ENCODE measurements around the gene METTL25B. TPM values are rescaled to one million over a fixed set of nuclear protein-coding genes. Genes with fewer than 3 reads are reported as not detected.

METTL25B gene
- total RNA-seq, 1 donor from 2014 or later, result 11.5 TPM

- DNase-seq (ENCODE audit: low read depth), result peak; percentile 54
These were observed 1.6 kb upstream of the METTL25B start for GRCh38 chr1:156726549-156727226.

- DNase-seq (ENCODE audit: low read depth), result no peak
These were observed 777 bp upstream of the METTL25B start for GRCh38 chr1:156727492-156727891.

GRCh38 chr1:156728599-156729462, 562 bp downstream of the METTL25B start, which contains the start of gene ISG20L2:
ISG20L2 (minus strand) TSS chr1:156728766; CDS start chr1:156727652, 1,114 bp downstream.
- DNase-seq (ENCODE audit: low read depth), result peak; percentile 93

- DNase-seq (ENCODE audit: low read depth), result no peak
These were observed 5.8 kb downstream of the METTL25B start for GRCh38 chr1:156733989-156734584.

- DNase-seq (ENCODE audit: low read depth), result no peak
These were observed 10.1 kb downstream of the METTL25B start for GRCh38 chr1:156738407-156738806.

DNA sequence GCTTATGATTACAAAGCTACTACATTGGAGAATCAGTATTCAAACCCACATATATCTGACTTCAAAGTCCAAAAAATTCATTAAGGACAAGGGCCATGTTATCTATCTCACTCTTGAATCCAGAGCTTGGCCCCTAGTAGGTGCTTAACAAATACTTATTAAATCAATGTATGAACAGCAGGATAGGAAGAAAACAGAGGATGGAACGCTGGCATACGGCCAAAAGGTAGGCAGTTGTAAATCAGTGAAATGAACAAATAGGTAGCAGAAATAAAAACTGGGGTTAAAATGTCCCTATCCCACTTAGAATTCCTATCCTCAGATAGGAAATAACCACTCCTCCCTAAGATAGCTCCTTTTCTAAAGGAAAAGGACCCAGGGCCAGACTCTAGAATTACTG, 10.6 kb downstream of the METTL25B start:
- no peak for DNase-seq (ENCODE audit: low read depth)

- DNase-seq (ENCODE audit: low read depth), result no peak
These were observed 12.0 kb downstream of the METTL25B start for GRCh38 chr1:156740237-156740740.

- peak; percentile 99 for DNase-seq (ENCODE audit: low read depth)
These were observed 12.6 kb downstream of the METTL25B start, which contains the start of gene MRPL24 for GRCh38 chr1:156740741-156741480. MRPL24 (minus strand) TSS chr1:156741088; CDS start chr1:156738704, 2,384 bp downstream.

- DNase-seq (ENCODE audit: low read depth), result no peak
These were observed 13.3 kb downstream of the METTL25B start for GRCh38 chr1:156741481-156741983.

GRCh38 chr1:156742017-156742416, 13.7 kb downstream of the METTL25B start:
- no peak for DNase-seq (ENCODE audit: low read depth)

DNA sequence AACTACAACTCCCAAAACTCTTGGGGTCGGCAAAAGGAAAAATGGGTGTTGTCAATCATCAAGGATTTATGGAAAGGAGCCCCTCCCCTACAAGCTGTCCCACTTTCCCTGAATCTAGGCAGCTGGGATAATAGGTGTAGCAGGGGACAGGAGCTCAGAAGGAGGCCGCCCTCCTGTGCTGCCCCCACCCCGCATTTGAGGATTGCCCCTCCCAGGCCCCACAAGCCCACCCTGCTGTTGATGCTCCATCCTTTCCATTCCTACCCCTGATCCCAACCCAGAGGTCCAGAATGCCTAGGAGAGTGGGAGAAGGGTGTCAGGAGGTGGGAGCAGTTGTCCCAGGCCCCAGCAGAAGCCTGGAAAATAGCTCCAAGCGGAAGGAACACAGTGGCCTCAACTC, 14.5 kb downstream of the METTL25B start:
- no peak for DNase-seq (ENCODE audit: low read depth)

DNA sequence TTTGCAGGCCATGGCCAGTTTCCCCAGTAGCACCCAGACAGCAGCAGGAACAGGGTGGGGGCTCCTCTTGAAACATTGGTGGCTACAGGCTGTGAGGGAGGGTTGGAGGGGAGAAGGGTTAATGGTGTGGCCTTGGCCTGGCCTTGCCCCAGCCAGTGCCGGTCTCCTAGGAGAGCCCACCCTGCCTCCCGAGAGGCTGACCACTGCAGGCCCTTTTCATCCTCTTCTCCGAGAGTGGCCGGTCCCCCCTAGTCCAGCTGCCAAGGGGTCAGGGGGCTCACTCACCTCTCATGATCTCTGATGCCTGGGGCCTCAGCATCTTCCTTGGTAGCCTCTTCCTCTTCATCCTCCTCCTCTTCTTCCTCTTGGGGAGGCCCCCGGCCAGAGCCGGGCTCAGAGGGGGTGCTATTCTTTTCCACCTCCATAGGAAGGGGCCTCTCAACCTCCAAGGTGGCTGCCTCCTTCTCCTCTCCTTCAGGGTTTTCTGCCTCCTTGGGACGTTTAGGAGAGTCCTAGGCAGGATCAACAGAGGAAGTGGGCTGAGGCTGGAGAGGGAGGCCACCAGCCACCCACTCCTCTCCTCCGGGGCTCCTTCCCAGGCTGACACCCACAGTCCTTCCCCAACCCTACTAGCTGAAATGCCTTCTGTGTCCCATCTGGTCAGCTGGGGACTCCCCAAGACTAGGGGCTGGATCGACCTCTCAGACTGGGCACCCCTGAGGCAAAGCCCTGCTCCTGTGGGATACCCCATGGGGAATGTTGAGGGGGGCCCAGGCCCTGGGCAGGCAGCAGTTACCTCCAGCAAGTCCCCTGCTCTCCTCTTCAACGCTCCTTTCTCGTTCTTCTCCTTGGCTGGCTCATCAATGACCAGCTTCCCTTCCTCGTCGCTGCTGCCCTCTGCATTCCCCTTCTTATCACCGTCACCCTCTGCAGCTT, 15.4 kb downstream of the METTL25B start:
- DNase-seq (ENCODE audit: low read depth), result no peak

DNA sequence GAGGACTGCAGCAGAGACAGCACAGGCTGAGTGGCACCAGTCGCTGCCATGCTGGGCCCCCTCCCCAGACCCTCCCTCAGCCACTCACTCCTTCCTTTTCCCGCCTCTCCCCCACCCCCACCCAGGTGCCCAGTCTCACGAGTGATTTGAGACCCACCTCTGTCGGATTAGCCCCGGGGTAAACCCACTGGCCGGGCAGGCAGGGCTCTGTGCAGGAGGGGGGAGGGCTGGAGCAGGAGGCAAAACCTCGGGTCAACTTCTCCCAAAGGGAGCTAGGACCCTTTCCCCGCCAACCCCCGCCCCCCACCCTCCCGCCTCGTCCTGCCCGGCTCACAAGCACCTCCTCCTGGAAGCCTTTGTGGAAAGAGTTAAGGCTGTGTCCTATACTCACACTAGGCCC, 16.1 kb downstream of the METTL25B start:
- DNase-seq (ENCODE audit: low read depth), result no peak

- no peak for DNase-seq (ENCODE audit: low read depth)
These were observed 16.6 kb downstream of the METTL25B start for GRCh38 chr1:156744786-156745419.

- no peak for DNase-seq (ENCODE audit: low read depth)
These were observed 17.6 kb downstream of the METTL25B start for GRCh38 chr1:156745881-156746280.

- no peak for DNase-seq (ENCODE audit: low read depth)
These were observed 18.1 kb downstream of the METTL25B start for GRCh38 chr1:156746406-156746727.

GRCh38 chr1:156746728-156747631, 18.7 kb downstream of the METTL25B start:
- DNase-seq (ENCODE audit: low read depth), result peak; percentile 89

DNA sequence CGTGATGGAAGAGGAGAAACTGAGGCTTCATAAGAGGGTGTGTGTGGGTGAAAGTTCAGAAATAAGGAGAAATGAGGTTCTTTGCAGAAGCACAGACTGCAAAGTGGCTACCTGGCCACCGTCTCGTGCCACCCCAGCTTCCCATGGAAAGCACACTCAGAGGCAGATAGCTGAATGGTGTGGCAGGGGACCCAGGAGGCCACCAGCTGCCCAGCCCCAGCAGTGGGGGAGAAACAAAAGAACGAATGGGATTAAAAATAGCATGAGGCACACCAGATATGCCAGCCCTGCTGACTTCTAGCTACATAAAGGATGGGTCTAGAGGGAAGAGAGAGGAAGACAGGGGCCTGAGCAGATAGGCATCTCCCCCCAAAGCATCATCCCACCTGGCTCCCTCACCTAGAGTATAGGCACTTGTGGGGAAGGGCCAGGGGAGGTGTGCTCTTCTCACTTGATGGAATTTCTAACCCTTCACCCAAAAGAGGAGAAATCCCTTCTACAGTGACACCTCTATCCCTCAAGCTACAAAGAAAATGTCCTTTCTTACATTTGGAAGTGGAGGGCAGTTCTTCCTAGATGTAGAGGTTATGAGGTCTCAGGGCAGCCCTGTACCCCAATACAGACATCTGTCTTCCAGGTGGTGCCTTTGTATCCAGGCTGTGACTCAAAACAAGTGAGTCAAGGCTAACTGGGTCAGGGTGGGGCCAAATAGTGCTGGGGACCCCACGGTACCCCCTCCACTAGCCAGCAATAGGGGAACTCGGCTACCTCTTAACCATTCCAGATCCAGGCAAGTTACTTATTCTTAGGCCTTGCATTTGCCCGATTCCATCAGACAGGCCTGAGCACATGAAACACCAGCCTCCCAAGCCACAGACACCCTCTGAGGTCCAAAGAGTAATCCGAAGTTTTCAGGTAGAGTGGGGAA, 19.7 kb downstream of the METTL25B start:
- DNase-seq (ENCODE audit: low read depth), result no peak

Data from renal cortical epithelial cell (primary cell).